Pancreas (tissue), 10 donors: ENCODE data around the gene LIMCH1. TPM values are rescaled to one million over a fixed set of nuclear protein-coding genes. Genes with fewer than 3 reads are reported as not detected.

Experiments
- ATAC-seq, 4 donors: fragments of 200-7000 bp; cut with Tn5 transposase; one replicate each; pipeline versions ENCODE4 v1.8.0 to v1.9.1; 2020; ENCODE audit warnings: mild to moderate bottlenecking in 4 of 4, moderate library complexity in 4 of 4
- DNase-seq, 6 donors: peaks; one replicate each; pipeline ENCODE4 v3.0.0-alpha.2; 2020
- FAIRE-seq: peaks from 2 replicates; lab custom pipeline; 2012; peaks lifted over from hg19 to GRCh38; lab: Jason Lieb, UNC
- H3K27ac ChIP-seq, 4 donors: fragments of 200-600 bp; sonication (generic); 1 replicate in 3 of 4; 2 replicates in 1 of 4; pipeline versions ENCODE4 v1.5.0 to v1.8.0; 2020
- H3K27me3 ChIP-seq, 4 donors: fragments of 200-600 bp; one replicate each; pipeline ENCODE4 v1.8.0; 2021
- H3K36me3 ChIP-seq, 3 donors: fragments of 200-600 bp; sonication (generic) in 1 of 3; one replicate each; pipeline versions ENCODE4 v1.5.0 to v1.8.0; 2020 to 2021
- H3K4me1 ChIP-seq, 3 donors: fragments of 200-600 bp; one replicate each; pipeline ENCODE4 v1.8.0; 2021
- H3K4me3 ChIP-seq, 4 donors: fragments of 200-600 bp; sonication (generic) in 2 of 4; one replicate each; pipeline versions ENCODE4 v1.5.0 to v1.8.0; 2020 to 2021
- H3K9me3 ChIP-seq, 4 donors: fragments of 200-600 bp; one replicate each; pipeline ENCODE4 v1.8.0; 2021
- WGBS, 2 donors: extraction: QIAGEN DNeasy Blood & Tissue Kit; methylation state at CpG; one replicate each; pipeline ENCODE4 v1.1.7; 2013; 5-methylcytosine and 5-hydroxymethylcytosine counted together
- intact Hi-C, 3 donors: fragments of 100-400 bp; cut with DNase I; formaldehyde crosslinking; loops; one replicate each; pipeline versions ENCODE4 v1.11.1 to v1.14.2; 2022
- polyA plus RNA-seq, 2 donors: library from polyadenylated mRNA; stranded (reverse); fragments of 200-250 nt; gene quantifications; one replicate each; pipeline ENCODE4 v1.2.3, GENCODE V29; 2013
- total RNA-seq, 6 donors: library from RNA; stranded (reverse); fragmentation: NEBNext Ultra II Directional in 4 of 6; extraction: Animal tissue kit (Norgen Biotek cat#: 25700) in 4 of 6; gene quantifications; one replicate each; pipeline versions ENCODE4 v1.2.1 to v1.2.4, GENCODE V29; 2021 to 2023
- TF ChIP-seq, protein P1 (sequence below), 4 donors: fragments of 200-600 bp; sonication (generic) in 3 of 4; IDR thresholded peaks; one replicate each; pipeline versions ENCODE4 v1.5.0 to v1.8.0; 2021; ENCODE audit warnings: antibody characterized with exemption in 4 of 4
- donor health status: healthy with polysubstance abuse.
- donor health status: DM: no; HTN: no; CAD: no; lungs with moderate emphysema.
- donor health status: DM: no; HTN: no; CAD: no.
- donor health status: control.
- donor health status: control.
- donor health status: Bipolar disorder and iron deficiency.
- donor health status: DM: yes; HTN: yes; CAD: no.
- donor health status: DM: no; HTN: no; CAD: no.
- donor health status: DM: no; HTN: no; CAD: no.
- donor health status: DM: yes; HTN: yes; CAD: no.

The LIMCH1 gene
- total and polyA plus RNA-seq, 8 donors: 5.5 to 20.7 (median 11.0) TPM

DNA sequence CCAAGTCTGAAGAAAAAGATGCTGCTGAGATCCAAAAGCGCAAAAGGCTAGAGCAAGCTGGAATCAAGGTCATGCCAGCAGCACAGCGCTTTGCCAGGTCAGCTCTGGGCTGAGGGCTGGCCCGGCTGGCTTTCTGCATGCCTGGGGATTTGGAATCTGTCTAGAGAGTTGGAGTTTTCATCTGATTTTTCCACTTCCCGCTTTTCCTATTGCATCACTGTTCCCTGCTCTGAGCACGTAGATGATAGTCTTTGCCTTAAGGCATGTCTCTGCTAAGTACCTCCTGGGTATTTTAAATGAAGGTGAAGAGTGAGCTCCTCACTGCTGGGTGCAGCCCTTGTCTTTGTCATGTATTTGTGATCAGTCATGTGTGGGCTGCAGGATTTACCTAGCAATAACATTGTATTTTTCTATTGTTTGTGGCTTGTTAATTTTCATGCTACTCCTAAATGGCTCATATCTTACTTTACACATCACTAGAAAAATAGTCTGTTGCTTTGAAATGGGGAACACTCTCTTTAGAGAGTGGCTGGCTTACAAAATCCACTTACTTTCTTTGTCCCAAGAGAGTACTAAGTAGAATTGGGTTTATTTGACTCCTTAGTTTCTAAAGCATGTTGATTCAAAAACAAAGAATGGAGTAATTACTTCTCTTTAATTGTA lies 82.8 kb downstream of the LIMCH1 start:
- intact Hi-C loops: no loop called here
- WGBS, 2 donors: 86 to 89% methylated on average over 5 of the region's 5 CpGs
- Histone ChIP-seq H3K27ac (no peak overlapping the region), H3K4me1 (no peaks in the 10 kb centered on the region), H3K4me3 (no peak overlapping the region), H3K27me3 (no peaks in the 10 kb centered on the region), H3K9me3 (no peaks in the 10 kb centered on the region), H3K36me3 (no peaks in the 10 kb centered on the region)
- ATAC-seq (peak in 1 of 4 donors; percentile 14), FAIRE-seq (no peak), DNase-seq (peak in 1 of 6 donors; percentile 24)
- TF ChIP-seq, protein P1, sequence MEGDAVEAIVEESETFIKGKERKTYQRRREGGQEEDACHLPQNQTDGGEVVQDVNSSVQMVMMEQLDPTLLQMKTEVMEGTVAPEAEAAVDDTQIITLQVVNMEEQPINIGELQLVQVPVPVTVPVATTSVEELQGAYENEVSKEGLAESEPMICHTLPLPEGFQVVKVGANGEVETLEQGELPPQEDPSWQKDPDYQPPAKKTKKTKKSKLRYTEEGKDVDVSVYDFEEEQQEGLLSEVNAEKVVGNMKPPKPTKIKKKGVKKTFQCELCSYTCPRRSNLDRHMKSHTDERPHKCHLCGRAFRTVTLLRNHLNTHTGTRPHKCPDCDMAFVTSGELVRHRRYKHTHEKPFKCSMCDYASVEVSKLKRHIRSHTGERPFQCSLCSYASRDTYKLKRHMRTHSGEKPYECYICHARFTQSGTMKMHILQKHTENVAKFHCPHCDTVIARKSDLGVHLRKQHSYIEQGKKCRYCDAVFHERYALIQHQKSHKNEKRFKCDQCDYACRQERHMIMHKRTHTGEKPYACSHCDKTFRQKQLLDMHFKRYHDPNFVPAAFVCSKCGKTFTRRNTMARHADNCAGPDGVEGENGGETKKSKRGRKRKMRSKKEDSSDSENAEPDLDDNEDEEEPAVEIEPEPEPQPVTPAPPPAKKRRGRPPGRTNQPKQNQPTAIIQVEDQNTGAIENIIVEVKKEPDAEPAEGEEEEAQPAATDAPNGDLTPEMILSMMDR (IDR thresholded peaks at IDR 0.05): no peak

DNA sequence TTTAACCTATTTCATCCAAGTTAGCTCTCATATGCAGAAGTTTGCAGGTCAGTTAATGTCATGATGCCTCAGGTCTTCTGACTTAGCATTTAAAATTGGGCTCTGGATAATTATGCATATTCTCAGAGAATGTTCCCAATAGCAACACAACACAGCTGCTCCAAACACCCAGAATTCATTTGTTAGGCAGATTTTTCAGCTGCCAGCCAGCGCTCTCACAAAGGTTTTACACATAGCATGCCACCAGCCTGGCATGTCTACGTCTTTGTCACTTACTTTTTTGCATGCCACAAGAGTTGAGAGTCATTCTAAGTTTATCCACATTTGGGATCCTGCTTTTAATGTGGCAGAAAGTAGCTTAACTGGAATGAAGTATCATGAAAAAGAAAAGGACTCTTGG lies 84.8 kb downstream of the LIMCH1 start:
- intact Hi-C loops: no loop called here
- FAIRE-seq (no peak), DNase-seq (no peak), ATAC-seq (no peak)
- Histone ChIP-seq H3K27ac (no peak overlapping the region), H3K9me3 (no peaks in the 10 kb centered on the region), H3K4me3 (no peak overlapping the region), H3K27me3 (no peaks in the 10 kb centered on the region), H3K4me1 (no peaks in the 10 kb centered on the region), H3K36me3 (no peaks in the 10 kb centered on the region)
- TF ChIP-seq, protein P1 (IDR thresholded peaks at IDR 0.05): no peak
- 88 to 93% methylated on average over 2 of the region's 2 CpGs for WGBS, 2 donors

DNA sequence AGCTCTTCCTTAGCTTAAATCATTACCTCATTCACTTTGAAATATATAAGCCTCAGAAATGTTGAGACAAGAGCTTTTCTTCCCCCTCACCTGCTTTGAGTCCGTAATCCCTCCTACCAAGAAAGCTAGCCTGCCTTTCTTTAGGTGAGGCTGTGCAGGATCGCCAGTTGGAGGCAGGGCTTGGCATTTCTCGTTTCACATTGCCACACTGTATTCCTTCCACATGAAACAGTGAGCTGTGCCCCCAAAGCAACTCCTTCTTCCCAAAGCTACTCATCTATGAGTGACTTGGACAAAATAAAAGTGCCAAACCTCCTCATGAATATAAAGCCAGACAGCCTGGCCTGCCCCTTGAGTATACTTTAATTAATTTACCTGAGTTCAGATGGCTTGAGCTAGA lies 86.8 kb downstream of the LIMCH1 start:
- 83 to 84% methylated on average over 3 of the region's 3 CpGs for WGBS, 2 donors
- no peak overlapping the region for H3K4me3 ChIP-seq
- H3K27ac ChIP-seq: no peak overlapping the region
- no peaks in the 10 kb centered on the region for H3K27me3 ChIP-seq
- TF ChIP-seq, protein P1 (IDR thresholded peaks at IDR 0.05): no peak
- ATAC-seq (no peak), DNase-seq (no peak), FAIRE-seq (no peak)
- no peaks in the 10 kb centered on the region for H3K9me3 ChIP-seq
- H3K36me3 ChIP-seq: no peaks in the 10 kb centered on the region
- intact Hi-C loops: no loop called here
- H3K4me1 ChIP-seq: no peaks in the 10 kb centered on the region

DNA sequence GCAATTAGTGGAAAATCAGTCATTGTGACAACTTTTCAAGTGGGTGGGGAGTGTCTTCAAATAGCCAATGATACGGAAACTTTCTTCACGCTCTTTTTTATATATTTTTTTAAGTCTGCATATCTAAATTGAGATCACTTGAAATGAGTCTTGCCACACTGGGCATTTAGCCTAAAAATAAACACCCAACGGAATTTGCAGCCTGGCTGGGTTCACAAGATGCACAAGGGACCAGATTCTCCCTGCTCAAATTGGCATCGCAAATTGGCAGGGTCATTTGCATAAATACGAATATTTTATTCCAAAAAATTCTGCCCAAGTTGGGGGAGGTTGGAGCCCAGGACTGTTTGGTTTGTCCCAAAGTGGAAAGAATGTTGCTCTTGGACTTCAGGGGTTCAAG lies 87.6 kb downstream of the LIMCH1 start:
- DNase-seq (no peak), ATAC-seq (no peak), FAIRE-seq (no peak)
- intact Hi-C loops: no loop called here
- H3K27me3 ChIP-seq: no peaks in the 10 kb centered on the region
- H3K4me1 ChIP-seq: no peaks in the 10 kb centered on the region
- no peaks in the 10 kb centered on the region for H3K9me3 ChIP-seq
- H3K27ac ChIP-seq: no peak overlapping the region
- 77 to 80% methylated on average over 5 of the region's 5 CpGs for WGBS, 2 donors
- H3K4me3 ChIP-seq: no peak overlapping the region
- TF ChIP-seq, protein P1 (IDR thresholded peaks at IDR 0.05): no peak
- H3K36me3 ChIP-seq: no peaks in the 10 kb centered on the region

DNA sequence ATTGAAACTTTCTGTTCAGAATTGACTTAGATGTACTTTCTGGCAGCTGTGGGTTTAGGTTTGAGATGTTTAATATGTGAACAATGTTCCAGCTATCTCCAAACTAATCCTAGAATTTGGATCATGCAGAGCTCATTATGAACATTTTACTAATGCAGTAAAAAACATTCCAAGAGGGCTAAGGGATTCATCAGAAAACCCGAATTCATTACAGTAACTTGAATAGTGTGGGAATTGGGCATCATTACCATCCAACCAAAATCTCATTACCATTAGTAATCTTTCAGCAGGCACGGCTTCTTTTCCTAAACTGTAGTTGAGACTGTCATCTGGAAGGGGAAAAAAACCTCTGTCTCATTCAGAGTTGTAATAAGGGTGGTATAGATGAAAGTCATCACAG lies 91.0 kb downstream of the LIMCH1 start:
- Histone ChIP-seq H3K36me3 (no peaks in the 10 kb centered on the region), H3K4me3 (no peak overlapping the region), H3K4me1 (no peaks in the 10 kb centered on the region), H3K9me3 (no peaks in the 10 kb centered on the region), H3K27me3 (no peaks in the 10 kb centered on the region), H3K27ac (no peak overlapping the region)
- FAIRE-seq (no peak), ATAC-seq (no peak), DNase-seq (no peak)
- WGBS, 2 donors: 80 to 92% methylated on average over 2 of the region's 2 CpGs
- intact Hi-C loops: no loop called here
- TF ChIP-seq, protein P1 (IDR thresholded peaks at IDR 0.05): no peak
